CD4-positive, alpha-beta T cell treated with Interleukin-21 for 1 hour (primary cell): ENCODE results near the gene SLN.
A peak's percentile ranks its signal among the peaks of the same experiment; 100 is the strongest.
"Not testable (repeated sequence)": the region's sequence is repeated elsewhere in the genome, so short reads cannot be mapped to it uniquely, and the experiment has no call there.

Source experiments
- DNase-seq: peaks from one replicate; pipeline ENCODE4 v3.0.0-alpha.2; 2020

SLN gene

GRCh38 chr11:107711861-107712755 lies at the start of gene SLN:
SLN (minus strand) TSS chr11:107712056.
- DNase-seq, result no peak

GRCh38 chr11:107758719-107759355 lies 47.0 kb upstream of the SLN start:
- DNase-seq, result not testable (repeated sequence)

DNA sequence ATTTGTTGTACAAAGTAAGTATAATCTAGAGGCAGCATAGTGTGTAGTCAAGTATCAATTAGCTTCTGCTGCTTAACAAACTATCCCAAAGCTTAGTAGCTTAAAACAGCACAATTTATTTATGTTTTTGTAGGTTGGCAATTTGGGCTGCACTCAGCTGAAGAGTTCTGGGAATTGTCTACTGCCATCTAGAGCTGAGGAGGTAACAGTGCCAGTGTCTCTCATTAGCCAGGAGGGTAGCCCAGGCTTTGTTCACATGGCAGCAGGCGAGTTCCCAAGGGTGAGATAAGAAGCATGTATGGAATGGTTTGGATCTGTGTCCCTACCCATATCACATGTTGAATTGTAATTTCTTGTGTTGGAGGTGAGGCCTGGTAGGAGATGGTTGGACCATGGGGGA lies 45.8 kb upstream of the SLN start:
- DNase-seq, result no peak

DNA sequence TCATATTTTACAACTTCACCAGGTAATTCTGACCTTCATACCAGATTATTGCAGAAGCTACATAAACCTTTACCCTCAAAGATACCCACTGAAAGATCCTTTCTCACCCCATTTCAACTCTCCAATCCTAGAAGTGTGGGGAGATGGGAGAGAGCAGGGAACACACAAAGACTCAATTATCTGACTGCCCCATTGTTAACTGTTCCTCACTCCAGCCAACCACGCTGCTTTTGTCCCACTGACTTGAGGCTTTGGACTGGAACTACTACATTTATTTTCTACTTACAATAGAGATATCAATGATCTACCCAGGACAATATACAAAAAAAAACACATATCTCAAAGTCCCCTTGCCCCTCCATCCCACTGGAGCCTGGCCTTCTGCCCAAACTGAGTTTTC lies 44.7 kb upstream of the SLN start:
- no peak for DNase-seq

- no peak for DNase-seq
These were observed 41.3 kb upstream of the SLN start for GRCh38 chr11:107752949-107753822.

GRCh38 chr11:107752508-107752907 lies 40.7 kb upstream of the SLN start:
- DNase-seq, result no peak

GRCh38 chr11:107751082-107751481 lies 39.2 kb upstream of the SLN start:
- no peak for DNase-seq

DNA sequence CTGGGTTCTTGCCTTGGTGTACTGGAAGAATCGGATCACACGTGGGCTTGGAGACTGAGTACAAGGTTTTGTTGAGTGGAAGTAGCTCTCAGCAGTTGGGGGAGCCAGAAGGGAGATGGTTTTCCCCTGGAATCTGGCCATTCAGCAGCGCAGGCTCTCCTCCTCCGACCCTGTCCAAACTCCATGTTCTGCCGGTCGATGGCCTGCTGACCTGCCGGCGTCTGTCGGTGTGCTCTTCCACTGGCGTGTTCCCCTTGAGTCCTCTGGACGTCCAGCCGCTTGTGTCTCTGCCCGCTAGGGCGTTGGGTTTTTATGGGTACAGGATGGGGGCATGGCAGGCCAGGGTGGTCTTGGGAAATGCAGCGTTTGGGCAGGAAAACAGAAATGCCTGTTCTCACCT lies 38.5 kb upstream of the SLN start:
- no peak for DNase-seq

- DNase-seq, result no peak
These were observed 35.8 kb upstream of the SLN start for GRCh38 chr11:107747622-107748021.

DNA sequence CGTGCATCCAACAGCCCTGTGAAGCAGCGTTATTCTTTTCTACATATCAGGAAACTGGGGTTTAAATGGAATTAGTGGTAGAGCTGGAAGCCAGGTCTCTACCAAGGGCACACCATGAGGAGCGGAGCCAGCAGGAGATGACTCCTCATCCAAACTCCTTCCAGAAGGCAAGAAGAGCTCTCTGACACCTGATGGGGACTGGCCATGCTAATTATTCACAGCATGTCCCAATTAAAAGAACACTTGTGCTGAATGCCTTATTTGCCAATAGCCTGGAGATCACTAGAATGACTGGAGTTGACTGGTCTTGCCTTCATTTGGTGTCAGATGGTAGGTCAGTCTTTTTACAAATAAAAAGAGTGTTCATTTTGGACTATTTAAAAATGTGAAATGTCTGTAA lies 32.9 kb upstream of the SLN start:
- no peak for DNase-seq

DNA sequence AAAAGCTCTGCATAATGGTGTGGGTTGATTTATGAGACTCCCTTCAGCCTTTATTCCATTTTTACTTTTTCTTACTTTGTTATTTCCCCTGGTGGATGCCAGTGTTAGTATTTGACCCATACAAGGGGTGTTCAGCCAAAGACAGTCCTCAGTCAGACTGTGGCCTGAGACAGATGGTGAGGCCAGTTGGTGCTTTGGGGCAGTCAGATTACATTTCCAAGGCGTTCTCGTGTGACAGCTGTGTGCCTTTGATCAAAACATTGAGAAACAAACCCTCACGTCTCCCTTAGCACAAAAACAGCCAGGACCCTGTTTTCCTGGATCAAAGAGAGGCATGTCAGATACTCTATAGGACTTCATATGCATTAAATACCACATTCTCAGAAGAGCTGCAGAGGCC lies 31.3 kb upstream of the SLN start:
- no peak for DNase-seq

GRCh38 chr11:107741044-107741823 lies 29.4 kb upstream of the SLN start:
- DNase-seq, result peak; percentile 12

DNA sequence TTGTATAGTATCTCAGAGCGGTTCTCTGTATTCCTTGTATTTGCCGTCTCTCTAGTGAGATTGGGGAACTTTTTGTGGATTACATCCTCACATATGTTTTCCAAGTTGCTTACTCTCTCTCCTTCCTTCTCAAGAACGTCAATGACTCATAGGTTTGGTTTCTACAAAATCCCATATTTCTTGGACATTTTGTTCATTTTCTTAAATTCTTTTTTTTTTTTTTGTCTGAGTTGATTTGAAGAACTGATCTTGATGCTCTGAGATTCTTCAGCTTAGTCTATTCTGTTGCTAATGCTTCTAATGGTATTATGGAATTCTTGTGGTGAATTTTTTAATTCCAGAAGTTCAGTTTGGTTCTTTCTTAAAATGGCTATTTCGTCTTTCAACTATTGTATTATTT lies 28.4 kb upstream of the SLN start:
- no peak for DNase-seq

- no peak for DNase-seq
These were observed 24.7 kb upstream of the SLN start for GRCh38 chr11:107736546-107736945.

GRCh38 chr11:107733518-107733917 lies 21.7 kb upstream of the SLN start:
- DNase-seq, result no peak

- DNase-seq, result no peak
These were observed 20.8 kb upstream of the SLN start for GRCh38 chr11:107732689-107733051.

DNA sequence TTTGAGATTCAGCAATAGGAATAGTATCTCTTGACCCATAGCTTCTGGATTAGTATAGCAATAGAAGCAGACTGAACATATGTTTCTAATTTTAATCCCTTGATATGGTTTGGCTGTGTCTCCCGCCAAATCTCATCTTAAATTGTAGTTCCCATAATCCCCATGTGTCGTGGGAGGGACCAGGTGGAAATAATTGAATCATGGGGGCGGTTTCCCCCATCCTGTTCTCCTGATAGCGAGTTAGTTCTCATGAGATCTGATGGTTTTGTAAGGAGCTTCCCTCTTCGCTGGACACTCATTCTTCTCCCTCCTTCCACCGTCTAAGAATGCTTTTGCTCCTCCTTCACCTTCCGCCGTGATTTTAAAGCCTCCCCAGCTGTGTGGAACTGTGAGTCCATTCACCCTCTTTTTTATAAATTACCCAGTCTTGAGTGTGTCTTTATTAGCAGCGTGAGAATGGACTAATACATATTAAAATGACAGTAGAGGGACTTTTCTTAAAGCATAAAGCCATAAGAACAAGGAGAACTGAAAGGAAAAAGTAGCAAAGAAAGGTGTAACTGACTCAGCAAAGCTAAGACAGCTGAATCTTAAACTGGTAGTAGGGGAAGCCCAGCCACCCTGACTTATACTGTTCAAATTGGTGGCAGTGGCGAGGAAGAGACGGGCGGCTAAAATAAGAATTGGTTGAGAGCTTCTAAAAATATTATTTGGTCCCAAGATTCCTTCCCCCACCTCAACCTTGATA lies 20.3 kb upstream of the SLN start:
- DNase-seq, result no peak

DNA sequence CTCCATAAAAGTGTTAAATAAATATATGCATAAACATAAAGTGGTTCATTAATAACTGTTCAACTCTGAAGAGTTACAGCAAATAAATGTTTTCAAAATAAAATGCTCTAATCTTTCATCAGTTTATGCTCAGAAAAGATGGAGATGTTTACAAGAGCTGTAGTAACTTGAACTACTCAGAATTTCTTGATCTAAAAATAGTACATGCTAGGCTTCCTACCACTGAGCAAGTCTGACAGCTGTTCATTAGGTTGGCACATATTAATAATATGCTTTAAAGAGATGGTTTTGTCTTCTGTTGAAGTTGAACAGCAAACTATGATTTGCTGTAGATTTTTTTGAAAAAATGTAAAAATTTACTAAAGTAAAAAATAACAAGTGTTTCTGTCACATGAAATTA lies 10.8 kb upstream of the SLN start:
- DNase-seq, result no peak

DNA sequence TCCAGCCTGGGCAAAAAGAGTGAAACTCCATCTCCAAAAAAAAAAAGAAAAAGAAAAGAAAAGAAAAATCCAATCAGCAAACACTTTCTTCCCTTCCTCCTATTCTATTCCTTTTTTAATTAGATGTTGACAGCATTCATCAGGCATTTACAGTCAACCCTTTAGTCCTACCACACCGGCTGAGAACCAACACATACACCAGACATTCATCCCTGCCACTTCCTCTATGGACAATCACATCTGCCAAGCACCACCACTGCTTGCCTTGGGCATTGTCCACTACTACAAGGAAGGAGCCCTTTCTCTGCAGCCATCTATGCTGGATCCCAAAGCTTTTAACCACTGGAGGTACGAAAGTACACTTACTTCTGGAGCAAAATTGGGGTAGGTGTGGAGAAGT lies 9.4 kb upstream of the SLN start:
- DNase-seq, result no peak

- DNase-seq, result no peak
These were observed 8.5 kb upstream of the SLN start for GRCh38 chr11:107720303-107720774.

- no peak for DNase-seq
These were observed 7.9 kb upstream of the SLN start for GRCh38 chr11:107719557-107720302.
